HepG2 (cell line): ENCODE results near the gene DELE1. TPM values are rescaled to one million over a fixed set of nuclear protein-coding genes. Genes with fewer than 3 reads are reported as not detected.

Experiments
- AGO1 ChIP-seq: fragments of 200-400 bp; formaldehyde crosslinking; IDR thresholded peaks from 2 replicates; pipeline ENCODE4 v1.6.1; 2017; ENCODE audit warnings: mild to moderate bottlenecking, low read depth, low read length, moderate library complexity; ENCODE audit not compliant: poor library complexity, severe bottlenecking
- ARNT ChIP-seq: fragments of 450-650 bp; IDR thresholded peaks from 2 replicates; pipeline ENCODE4 v1.6.1; 2017
- CHCHD3 ChIP-seq: sonication (generic); formaldehyde crosslinking; IDR thresholded peaks from 2 replicates; pipeline ENCODE4 v1.8.0; 2022; ENCODE audit warnings: mild to moderate bottlenecking, missing genetic modification reagents, moderate library complexity
- EZH2 ChIP-seq: conservative IDR thresholded peaks from 2 replicates; pipeline ENCODE4 v1.6.1; 2012; ENCODE audit warnings: mild to moderate bottlenecking, low read depth, low read length, moderate library complexity
- FOXJ3 ChIP-seq: sonication (generic); formaldehyde crosslinking; IDR thresholded peaks from 2 replicates; pipeline ENCODE4 v1.4.0; 2020; ENCODE audit warnings: missing genetic modification reagents, mild to moderate bottlenecking, borderline replicate concordance
- IRF9 ChIP-seq: sonication (generic); formaldehyde crosslinking; IDR thresholded peaks from 2 replicates; pipeline ENCODE4 v1.8.0; 2022; ENCODE audit warnings: missing genetic modification reagents, mild to moderate bottlenecking, borderline replicate concordance
- REXO4 ChIP-seq: sonication (generic); formaldehyde crosslinking; IDR thresholded peaks from 2 replicates; pipeline ENCODE4 v1.8.0; 2022; ENCODE audit warnings: missing genetic modification reagents, mild to moderate bottlenecking, borderline replicate concordance
- SMAD1 ChIP-seq: sonication (generic); formaldehyde crosslinking; IDR thresholded peaks from 2 replicates; pipeline ENCODE4 v1.4.0; 2020; ENCODE audit warnings: missing genetic modification reagents, low read depth, mild to moderate bottlenecking, borderline replicate concordance
- ZHX2 ChIP-seq, 2 experiments: sonication (generic) in 1 of 2; formaldehyde crosslinking in 1 of 2; IDR thresholded peaks; 2 replicates each; pipeline versions ENCODE4 v1.6.1 to v1.9.0; 2014 to 2022; ENCODE audit warnings: antibody characterized with exemption in 1 of 2, borderline replicate concordance in 1 of 2, inconsistent platforms in 1 of 2, low read depth in 1 of 2, missing genetic modification reagents in 1 of 2
- ZNF138 ChIP-seq: sonication (generic); formaldehyde crosslinking; IDR thresholded peaks from 2 replicates; pipeline ENCODE4 v1.5.0; 2020; ENCODE audit warnings: mild to moderate bottlenecking, low read depth, missing genetic modification reagents
- ZNF17 ChIP-seq: sonication (generic); formaldehyde crosslinking; IDR thresholded peaks from 2 replicates; pipeline ENCODE4 v1.5.0; 2020; ENCODE audit warnings: mild to moderate bottlenecking, missing genetic modification reagents
- ZNF275 ChIP-seq: sonication (generic); formaldehyde crosslinking; IDR thresholded peaks from 2 replicates; pipeline ENCODE4 v1.8.0; 2022; ENCODE audit warnings: missing genetic modification reagents, mild to moderate bottlenecking, inconsistent platforms, borderline replicate concordance
- ZNF343 ChIP-seq: sonication (generic); formaldehyde crosslinking; IDR thresholded peaks from 2 replicates; pipeline ENCODE4 v1.4.0; 2020; ENCODE audit warnings: mild to moderate bottlenecking, missing genetic modification reagents
- ZNF598 ChIP-seq: sonication (generic); formaldehyde crosslinking; IDR thresholded peaks from 2 replicates; pipeline ENCODE4 v1.5.1; 2020; ENCODE audit warnings: mild to moderate bottlenecking, missing genetic modification reagents, borderline replicate concordance
- ZNF687 ChIP-seq: sonication (generic); formaldehyde crosslinking; IDR thresholded peaks from 2 replicates; pipeline ENCODE4 v1.5.1; 2020; ENCODE audit warnings: mild to moderate bottlenecking, missing genetic modification reagents, moderate library complexity
- ZNF768 ChIP-seq: sonication (generic); formaldehyde crosslinking; IDR thresholded peaks from 2 replicates; pipeline ENCODE4 v1.4.0; 2020; ENCODE audit warnings: missing genetic modification reagents
- polyA plus RNA-seq, 8 experiments: library from polyadenylated mRNA; depleted of rRNA in 3 of 8; stranded (reverse) in 7 of 8; unstranded in 1 of 8; fragments of >200 nt; fragmentation: Illumina TruSeq in 4 of 8; extraction: Trizol in 4 of 8; gene quantifications; 2 replicates each; pipeline versions ENCODE4 v1.2.1 to v1.2.3, GENCODE V29; 2011 to 2016; ENCODE audit warnings: low read depth in 4 of 8, missing spikeins in 1 of 8, mixed read lengths in 1 of 8; ENCODE audit not compliant: insufficient read depth in 1 of 8
- total RNA-seq, 5 experiments: library from RNA; depleted of rRNA; stranded (reverse); fragments of >200 nt; fragmentation: Illumina TruSeq; extraction: Trizol; gene quantifications; 2 replicates each; pipeline ENCODE4 v1.2.3, GENCODE V29; 2016; ENCODE audit warnings: low read depth in 1 of 5

The DELE1 gene
- total and polyA plus RNA-seq, 2 of the 13 experiments (the other 11 are each of a cell fraction or from before 2014, with no cell fraction given) = 57.5 to 90.3 TPM

- no peak for TF ChIP-seq ZHX2 (IDR thresholded peaks at IDR 0.05; ENCODE audit: low read depth)
- TF ChIP-seq ZHX2 (CRISPR knock-in tag; IDR thresholded peaks at IDR 0.05; ENCODE audit: borderline replicate concordance) = no peak
- TF ChIP-seq REXO4 (CRISPR knock-in tag) = no peak
- peak; percentile 38; the same call in 1 of the 2 replicates for TF ChIP-seq ZNF768 (CRISPR knock-in tag)
- TF ChIP-seq ARNT = no peak
- no peak for TF ChIP-seq FOXJ3 (CRISPR knock-in tag)
- no peak for TF ChIP-seq ZNF343 (CRISPR knock-in tag)
- TF ChIP-seq SMAD1 (CRISPR knock-in tag) = no peak
- TF ChIP-seq ZNF275 (CRISPR knock-in tag) = no peak
- TF ChIP-seq EZH2 = peak; percentile 81; the same call in 1 of the 2 replicates
- TF ChIP-seq ZNF138 (CRISPR knock-in tag) = no peak
- no peak for TF ChIP-seq ZNF17 (CRISPR knock-in tag)
- TF ChIP-seq IRF9 (CRISPR knock-in tag) = 0 out of 2 replicates have a peak, but pooled peaks have one; percentile 54
- no peak for TF ChIP-seq AGO1
- TF ChIP-seq ZNF598 = no peak
- TF ChIP-seq CHCHD3 = no peak
- peak; percentile 71 for TF ChIP-seq ZNF687 (CRISPR knock-in tag)
Observed at GRCh38 chr5:141878711-141879425, 44.8 kb upstream of the DELE1 start (continued).
